SIG-M5 (cell line): ENCODE data around the gene SHC2.
"Not testable (repeated sequence)": the region's sequence is repeated elsewhere in the genome, so short reads cannot be mapped to it uniquely, and the experiment has no call there.

Experiments
- DNase-seq: peaks from one replicate; lab custom pipeline; 2025; lab: John Stamatoyannopoulos, UW

Gene SHC2

DNA sequence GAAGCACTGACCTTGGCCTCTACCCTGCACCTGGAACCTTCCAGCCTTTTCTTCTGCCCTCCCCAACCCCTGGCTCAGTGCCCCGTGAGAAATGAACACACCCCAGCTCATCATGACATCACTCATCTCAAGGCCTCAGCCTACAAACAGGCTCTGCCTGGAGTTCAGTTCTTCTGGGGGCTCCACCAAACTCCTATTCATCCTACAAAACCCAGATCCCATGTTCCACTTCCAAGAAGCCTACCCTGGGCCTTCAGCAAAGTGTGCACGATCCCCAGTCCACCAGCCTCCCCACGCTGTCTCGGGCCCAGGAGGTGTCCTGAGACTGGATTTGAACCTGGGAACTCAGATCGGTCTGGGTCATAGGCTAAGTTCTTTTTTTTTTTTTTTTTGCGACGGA, 9.0 kb upstream of the SHC2 start:
- DNase-seq = no peak

DNA sequence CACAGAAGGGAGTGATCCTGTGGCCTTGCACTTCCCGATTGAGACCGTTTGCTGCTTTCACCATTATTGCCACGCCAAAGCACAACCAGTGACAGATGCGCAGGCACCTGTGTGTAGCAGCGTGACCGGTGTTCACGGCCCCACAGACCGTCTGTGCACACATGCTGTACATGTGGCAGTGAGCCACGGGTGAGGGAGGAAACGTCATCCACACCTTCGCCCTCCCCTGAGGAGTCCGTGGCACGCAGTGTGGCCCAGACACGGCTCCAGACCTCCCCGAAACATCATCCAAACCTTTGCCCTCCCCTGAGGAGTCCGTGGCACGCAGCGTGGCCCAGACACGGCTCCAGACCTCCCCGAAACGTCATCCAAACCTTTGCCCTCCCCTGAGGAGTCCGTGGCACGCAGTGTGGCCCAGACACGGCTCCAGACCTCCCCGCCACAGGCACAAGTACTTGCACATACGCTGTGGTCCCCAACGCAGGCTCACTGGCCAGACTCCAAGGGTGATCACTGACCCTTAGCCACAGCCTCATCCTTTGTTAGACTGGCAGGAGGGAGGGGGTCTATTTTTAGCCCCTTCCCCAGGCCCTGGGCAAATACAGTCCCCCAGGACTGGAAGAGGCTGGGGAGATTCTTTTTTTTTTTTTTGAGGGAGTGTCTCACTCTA, 7.9 kb upstream of the SHC2 start:
- no peak for DNase-seq

DNA sequence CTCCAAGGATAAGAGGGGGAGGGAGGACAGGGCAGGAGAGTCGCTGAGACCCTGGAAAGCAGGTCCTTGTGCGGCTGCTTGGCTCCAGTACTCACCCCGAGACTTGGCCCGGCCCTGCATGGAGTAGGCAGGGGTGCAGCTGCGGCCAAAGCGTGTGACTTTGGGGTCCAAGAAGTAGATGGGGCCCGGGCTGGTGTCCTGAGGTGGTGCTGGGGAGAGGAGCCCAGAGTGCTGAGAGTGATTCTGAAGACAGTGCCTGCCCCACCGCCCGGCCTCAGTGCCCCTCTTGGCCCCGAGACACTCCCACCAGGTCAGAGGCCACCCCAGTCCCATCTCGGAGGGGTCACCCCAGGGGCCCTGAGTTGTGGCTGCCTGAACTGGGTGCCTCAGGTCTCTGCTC, 6.7 kb upstream of the SHC2 start:
- DNase-seq = no peak

DNA sequence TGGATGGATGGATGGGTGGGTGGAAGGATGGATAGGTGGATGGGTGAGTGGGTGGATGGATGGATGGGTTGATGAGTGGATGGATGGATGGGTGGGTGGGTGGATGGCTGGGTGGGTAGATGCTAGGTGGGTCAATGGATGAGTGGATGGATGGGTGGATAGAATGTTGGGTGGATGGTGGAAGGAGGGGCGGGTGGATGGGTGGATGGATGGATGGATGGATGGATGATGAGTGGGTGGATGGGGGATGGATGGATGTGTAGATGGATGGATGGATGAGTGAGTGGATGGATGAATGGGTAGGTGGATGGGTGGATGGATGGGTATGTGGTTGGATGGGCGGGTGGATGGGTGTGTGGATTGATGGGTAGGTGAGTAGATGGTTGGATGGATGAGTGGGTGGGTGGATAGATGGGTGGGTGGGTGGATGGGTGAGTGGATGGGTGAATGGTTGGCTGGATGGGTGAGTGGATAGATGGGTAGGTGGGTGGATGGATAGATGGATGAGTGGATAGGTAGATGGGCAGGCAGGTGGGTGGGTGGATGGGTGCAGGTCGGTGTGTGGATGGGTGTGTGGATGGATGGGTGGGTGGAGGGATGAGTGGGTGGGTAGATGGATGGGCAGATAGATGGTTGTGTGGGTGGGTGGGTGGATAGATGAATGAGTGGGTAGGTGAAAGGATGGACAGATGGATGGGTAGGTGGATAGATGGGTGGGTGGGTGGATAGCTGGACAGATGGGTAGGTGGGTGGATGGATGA, 4.4 kb upstream of the SHC2 start:
- DNase-seq = no peak

DNA sequence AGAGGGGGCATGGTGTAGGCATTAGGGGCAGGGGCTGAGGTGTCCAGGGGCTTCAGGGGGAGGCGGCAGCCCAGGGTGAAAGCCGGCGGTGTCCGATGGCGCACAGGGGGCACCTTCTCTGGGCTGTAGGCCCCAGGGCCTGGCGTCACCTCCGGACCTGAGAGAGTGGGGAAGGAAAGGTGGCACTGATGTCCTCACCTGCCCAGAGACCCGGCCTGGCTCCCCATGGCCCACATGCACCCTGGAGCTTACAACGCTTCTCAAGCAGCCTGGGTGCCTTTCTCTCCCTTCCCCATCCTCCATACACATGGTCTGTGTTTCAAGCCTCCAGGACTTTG, 3.3 kb upstream of the SHC2 start:
- DNase-seq = no peak

DNA sequence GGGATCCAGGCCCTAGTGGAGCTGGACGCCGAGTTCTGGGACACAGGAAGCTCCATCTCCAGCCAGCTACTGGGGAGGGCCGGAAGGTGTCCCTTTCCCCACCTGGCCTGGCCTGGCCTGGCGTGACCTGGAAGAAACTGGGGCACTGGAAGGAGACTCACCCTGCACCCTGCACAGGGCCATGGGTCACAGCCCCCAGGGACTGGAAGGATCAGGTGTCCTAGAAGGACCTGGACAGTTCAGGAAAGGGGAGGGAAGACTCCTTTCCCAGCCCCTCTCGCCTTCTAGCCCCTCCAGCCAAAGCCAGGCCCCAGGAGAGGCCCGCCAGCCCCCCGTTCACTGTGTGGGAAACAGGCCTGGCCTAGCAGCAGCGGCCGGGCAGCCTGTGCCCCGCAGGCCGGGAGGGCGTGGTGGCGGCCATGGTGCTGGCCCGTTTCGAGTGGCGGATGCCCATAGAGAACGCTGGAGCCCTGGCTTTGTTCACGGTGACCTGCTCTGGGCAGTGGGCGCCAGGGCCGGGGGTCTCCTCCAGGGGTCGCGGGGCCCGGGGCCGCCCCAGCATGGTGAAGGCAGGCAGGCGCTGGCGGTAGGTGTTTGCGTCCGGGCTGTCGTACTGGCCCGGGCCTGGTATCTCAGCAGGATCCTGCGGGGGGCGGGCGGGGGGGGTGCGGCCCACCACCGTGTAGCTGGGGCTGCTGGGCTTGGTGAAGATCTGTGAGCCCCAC, 2.8 kb upstream of the SHC2 start:
- DNase-seq = no peak

DNA sequence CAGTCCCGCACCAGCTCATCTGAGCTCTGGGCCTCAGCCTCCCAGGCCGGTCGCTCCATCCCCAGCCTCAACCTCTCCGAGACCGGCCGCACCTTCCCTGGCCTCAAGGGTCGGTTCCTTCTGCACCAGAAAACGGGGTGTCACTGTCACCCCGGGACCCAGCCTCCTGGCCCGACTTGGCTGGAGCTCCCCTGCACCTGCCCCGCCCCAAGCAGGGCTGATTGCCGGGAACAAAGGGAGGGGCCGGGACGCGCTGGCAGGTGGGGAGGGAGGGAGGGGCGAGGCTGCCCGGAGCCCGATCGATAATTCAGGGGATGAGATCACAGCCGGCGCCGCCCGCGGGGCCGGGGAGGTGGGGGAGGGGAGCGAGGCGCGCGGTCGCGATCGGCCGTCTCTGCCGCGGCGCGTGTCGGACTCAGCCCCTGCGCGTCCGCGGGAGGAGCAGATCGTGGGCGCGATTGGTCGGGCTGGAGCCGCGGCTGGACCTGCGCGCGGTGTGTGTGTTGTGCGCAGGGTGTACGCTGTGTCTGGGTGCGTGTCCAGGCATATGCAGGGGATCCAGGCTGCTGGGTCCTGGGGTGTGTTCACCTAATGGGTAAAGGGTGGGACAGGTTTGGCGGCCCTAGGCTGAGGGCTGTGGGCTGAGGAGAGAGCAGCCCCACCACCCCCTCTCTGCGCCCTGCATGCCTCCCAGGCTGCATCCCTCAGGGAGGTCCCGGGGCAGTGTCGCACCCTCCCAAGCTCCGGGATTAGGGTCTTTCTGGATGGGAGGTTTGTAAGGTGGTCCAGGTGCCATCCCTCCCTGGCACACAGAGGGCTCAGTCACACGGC, 1.1 kb upstream of the SHC2 start:
- DNase-seq = no peak

DNA sequence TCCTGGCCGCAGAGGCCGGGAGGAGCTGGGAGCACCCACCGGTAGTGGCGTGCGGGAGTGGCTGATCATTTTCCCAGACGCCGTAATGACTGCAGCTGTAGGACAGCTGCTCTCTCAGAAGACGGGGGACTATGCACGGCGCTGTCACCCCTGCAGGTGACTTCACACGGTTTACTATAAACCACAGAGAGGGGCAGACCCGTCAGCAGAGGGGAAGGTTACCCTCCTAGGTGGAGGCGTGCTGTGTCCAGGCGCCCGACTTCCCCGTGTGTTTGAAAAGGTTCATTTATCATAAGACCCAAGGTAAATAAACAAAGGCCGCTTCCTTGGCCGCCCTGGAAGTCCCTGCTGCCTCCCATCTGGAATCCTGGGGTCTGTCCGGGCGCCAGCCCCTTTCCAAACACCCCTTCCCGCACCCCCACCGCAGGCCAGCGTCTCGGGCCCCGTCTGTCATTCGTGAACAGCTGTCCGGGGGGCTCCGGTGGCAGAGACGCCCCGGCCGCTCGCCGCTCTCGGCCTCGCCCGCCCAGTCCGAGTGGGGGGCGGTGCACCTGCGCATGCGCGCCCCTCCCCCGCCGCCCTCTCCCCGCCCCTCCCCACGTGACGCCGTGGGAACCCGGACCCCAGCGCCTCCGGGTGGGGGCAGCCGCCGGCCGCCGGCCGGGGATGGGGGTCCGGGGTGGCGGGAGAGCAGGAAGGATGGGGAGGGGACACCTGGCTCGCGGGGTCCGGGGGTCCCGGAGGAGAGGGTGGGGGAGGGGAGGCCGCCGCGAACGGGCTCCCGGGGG, 915 bp downstream of the SHC2 start:
- no peak for DNase-seq

DNA sequence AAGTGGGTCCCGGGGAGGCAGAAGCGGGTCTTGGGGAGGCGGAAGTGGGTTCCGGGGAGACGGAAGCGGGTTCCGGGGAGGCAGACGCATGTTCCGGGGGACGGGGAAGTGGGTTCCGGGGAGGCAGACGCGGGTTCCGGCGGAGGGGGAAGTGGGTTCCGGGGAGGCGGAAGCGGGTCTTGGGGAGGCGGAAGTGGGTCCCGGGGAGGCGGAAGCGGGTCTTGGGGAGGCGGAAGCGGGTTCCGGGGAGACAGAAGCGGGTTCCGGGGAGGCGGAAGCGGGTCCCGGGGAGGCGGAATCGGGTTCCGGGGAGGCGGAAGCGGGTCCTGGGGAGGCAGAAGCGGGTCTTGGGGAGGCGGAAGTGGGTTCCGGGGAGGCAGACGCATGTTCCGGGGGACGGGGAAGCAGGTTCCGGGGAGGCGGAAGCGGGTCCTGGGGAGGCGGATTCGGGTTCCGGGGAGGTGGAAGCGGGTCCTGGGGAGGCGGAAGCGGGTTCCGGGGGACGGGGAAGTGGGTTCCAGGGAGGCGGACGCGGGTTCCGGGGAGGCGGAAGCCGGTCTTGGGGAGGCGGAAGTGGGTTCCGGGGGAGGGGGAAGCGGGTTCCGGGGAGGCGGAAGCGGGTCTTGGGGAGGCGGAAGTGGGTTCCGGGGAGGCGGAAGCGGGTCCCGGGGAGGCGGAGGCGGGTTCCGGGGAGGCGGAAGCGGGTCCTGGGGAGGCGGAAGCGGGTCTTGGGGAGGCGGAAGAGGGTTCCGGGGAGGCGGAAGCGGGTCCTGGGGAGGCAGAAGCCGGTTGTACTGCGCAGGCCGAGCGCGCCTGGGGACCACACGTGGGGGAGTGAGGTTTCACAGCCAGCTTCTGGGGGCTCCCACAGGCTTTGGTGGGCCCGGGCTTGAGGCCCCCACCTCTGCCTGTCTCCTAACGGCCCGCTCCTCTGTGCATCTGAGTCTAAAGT, 2.5 kb downstream of the SHC2 start:
- DNase-seq = no peak

DNA sequence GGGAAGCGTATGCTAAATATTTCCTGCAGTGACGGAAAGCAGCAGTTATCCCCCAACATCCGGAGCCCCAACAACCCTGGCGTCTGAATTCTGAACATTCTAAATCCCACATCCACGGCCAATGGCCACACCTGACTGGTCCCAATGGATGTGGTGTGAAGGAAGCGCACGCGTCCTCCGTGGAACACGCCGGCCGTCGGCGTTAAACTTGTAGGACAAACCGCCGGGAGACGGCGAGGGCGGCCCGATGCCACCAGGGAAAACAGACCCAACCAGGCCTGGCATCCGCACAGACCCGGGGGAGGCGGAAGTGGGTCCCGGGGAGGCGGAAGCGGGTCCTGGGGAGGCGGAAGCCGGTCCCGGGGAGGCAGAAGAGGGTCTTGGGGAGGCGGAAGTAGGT, 3.2 kb downstream of the SHC2 start:
- DNase-seq = no peak

DNA sequence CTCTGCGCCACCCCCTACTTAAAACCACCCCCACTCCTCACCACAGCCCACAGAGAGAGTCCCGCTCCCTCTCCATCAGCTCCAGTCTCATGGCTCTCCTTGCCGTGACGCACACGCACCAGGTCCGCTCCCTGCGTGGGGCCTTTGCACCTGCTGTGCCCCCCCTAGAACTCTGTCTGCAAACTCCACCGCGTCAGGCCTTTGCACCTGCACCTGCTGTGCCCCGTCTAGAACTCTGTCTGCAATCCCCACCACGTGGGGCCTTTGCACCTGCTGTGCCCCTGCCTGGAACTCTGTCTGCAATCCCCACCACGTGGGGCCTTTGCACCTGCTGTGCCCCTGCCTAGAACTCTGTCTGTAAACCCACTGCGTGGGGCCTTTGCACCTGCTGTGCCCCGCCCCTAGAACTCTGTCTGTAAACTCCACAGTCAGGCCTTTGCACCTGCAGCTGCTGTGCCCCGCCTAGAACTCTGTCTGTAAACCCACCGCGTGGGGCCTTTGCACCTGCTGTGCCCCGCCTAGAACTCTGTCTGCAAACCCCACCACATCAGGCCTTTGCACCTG, 4.2 kb downstream of the SHC2 start:
- no peak for DNase-seq

DNA sequence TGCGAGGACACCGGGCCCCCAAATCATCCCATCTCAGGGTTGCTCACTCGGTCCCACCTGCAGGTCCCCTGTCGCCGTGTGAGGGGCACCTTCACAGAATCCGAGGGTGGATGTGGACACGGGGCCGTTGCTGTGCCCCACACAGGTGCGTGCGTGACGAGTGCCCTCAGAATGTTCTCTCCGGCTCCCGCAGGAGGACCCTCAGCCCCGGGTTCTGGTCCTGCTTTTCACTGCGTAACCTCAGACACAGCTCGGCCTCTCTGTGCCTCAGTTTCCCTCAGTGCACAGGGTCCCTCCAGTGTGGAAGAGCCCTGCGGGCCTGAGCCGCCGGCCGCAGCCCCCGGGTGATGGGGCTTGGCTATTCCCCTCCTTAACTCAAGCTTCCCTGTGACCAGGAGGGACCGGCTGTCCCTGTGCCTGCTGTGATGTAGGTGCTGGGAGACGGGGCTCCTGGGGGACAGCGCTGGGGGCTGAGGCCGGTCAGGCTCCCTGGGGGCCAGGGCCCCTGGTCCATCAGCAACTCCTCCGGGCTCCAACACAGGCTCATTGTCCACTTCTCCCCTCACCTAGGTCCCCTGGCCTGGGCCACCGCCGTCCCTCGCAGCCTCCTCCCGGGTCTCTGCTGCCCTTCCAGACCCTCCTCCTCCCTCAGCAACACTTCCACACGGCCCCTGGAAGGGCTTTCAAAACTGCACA, 4.8 kb downstream of the SHC2 start:
- DNase-seq = no peak

DNA sequence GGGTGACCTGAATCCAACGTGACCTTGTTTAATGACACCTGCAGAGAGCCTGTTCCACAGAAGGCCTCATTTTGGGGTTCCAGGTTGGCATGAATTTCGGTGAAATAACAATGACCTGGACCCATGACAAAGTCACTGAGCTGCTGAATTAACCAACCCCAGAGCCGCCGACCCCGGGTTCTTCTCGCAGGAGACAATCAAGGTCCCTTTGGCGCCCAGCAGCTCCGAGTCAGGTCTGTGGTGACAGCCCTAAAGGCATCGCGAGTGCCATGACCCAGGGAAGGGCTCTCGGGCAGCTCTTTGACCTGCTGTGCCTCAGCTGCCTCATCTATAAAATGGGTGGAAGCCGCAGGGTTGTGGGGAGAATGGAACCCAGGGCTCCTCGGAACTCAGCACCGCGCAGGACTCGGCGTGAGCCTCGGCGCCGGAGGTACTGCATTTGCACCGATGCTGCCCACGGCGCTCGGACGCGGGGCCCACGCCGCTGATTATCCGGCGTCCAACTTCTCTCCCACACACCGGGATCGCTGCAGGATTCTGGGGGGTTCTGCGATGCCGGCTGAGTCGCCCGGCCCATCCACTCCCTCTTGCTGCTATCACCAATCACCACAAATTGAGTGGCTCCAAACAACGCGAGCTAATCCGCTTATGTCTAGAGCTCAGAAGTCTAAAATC, 5.7 kb downstream of the SHC2 start:
- DNase-seq = no peak

DNA sequence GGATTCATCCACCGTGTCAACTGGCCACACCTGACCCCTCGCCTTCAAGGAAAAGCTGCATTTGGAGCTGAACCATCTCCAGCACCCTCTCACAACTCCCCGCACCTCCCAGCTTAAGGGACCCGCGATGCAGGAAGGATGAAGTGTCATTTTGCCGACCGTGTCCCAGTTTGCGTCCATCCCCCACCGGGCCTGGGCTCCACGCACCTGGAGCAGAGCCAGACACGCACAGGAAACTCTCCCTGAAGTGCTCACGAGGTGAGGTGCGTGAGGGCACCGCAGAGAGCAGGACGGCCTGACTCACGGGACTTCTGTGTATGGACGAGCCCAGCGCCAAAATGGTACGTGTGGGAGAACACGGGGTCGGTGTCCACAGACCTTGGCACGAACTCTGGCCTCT, 7.2 kb downstream of the SHC2 start:
- DNase-seq = no peak

DNA sequence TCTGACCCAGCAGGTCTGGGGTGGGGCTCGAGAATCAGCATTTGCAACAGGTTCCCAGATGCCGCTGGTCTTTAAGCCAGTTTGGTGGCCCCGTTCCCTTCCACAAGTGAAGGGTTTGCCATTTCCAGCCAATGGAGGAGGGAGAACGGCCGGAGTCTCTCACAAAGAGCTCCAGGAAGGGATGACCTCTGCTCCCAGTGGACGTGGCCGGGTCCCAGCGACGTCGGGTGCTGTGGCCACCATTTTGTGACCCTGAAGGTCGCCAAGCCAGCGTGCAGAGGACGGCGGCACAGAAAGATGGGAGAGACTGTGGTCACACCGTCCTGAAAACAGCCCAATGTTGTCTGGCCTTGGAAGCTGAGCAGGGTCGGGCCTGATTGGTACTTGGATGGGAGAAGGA, 8.0 kb downstream of the SHC2 start:
- DNase-seq = no peak

DNA sequence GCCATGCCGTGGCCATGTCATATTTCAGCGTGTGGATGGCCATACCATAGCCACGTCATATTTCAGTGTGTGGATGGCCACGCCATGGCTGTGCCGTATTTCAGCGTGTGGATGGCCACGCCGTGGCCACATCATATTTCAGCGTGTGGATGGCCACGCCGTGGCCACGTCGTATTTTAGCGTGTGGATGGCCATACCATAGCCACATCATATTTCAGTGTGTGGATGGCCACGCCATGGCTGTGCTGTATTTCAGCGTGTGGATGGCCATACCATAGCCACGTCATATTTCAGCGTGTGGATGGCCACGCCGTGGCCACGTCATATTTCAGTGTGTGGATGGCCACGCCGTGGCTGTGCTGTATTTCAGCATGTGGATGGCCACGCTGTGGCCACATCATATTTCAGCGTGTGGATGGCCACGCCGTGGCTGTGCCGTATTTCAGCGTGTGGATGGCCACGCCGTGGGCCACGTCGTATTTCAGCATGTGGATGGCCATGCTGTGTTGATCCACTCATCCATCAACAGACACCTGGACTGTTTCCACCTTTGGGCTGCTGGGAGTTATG, 9.8 kb downstream of the SHC2 start:
- not testable (repeated sequence) for DNase-seq

DNA sequence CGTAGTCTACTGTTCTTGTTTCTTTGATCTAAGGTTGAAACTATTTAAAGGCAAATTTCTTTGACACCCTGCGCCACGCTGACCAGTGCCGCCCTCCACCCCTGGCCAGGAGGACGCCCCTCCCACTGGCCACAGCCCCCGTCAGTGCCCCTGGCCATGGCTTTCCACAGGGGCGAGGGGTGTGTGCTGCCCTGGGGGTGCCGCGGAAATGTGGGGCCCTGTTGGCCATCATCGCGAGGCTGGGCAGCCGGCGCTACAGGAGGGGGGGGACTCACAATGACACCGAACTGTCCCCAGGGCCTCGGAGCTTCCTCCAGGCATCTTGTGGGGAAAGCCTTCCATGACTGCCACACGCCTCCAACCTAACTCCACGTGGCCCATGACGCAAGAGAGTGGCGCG, 10.9 kb downstream of the SHC2 start:
- no peak for DNase-seq

DNA sequence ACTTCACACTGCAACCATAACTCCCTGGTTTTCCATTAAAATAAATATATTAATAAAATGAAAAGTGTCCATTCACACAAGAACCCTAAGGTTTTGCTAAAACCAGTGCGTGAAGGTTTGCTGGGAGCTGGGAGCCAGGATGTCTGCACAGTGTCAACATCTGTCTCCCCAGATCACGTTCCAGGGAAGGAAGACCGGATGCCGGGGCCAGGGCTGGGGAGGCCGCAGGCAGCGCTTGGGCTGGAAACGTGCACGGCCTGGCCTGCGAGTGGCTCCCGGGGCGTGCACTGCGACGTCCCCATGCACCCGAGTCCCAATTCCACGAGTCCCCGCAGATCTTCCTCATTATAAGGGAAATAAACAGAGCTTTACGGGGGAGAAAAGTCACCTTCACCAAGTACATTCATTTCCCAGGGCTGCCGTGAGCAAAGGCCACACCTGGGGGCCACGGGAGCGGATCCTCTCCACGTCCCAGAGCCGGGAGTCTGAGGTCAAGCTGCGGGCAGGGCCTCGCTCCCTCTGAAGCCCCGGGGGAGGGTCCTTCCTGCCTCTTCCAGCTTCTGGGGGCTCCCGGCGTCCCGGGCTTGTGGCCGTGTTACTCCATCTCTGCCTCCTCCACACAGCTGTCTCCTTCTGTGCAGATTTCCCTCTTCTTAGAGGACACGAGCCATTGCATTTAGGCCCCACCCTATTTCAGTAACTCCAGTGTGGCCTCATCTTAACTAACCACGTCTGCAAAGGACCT, 12.8 kb downstream of the SHC2 start:
- DNase-seq = no peak
